SHP77 treated with DMSO at 0.1 percent for 48 hours (cell line): ENCODE measurements around the gene ODF2L.

Source experiments
- DNase-seq: peaks from one replicate; lab custom pipeline; 2025; lab: John Stamatoyannopoulos, UW

Gene ODF2L

DNA sequence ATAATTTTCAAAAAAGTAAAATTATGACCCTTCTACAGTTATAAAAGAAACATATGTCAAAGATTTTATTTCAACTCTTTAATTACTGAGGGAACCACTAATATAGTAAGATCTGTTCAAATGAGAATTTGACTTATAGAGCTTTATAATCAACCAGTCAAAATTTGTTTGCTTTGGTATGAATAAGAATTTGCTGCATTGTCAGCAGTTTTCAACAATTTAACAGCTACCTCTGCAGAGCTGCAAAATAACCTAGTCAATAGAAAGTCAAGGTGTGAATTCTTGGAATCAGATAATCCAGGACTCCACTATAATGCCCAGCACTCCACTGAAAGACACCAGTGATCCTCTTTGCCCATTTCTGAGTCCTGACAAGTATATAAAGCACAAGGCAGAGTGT, 78.2 kb downstream of the ODF2L start:
- DNase-seq, result no peak

DNA sequence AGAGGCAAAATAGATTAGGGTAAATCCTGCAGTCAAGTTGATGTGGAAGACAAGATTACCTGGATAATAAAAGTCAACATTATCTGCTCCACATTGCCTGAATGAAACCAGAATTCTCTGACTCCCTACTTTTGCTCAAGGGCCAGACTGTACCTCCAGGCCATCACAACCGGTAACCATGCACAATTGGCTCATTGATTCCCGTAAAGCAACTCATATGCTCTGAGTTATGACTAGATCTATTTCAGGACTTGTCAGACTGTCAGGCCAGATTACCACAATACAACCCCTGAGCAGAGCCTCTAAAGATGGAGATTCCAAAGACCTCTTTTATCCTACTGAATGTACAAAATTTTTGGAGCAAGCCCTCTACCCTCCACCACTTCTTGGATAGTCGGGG, 90.4 kb downstream of the ODF2L start:
- no peak for DNase-seq

DNA sequence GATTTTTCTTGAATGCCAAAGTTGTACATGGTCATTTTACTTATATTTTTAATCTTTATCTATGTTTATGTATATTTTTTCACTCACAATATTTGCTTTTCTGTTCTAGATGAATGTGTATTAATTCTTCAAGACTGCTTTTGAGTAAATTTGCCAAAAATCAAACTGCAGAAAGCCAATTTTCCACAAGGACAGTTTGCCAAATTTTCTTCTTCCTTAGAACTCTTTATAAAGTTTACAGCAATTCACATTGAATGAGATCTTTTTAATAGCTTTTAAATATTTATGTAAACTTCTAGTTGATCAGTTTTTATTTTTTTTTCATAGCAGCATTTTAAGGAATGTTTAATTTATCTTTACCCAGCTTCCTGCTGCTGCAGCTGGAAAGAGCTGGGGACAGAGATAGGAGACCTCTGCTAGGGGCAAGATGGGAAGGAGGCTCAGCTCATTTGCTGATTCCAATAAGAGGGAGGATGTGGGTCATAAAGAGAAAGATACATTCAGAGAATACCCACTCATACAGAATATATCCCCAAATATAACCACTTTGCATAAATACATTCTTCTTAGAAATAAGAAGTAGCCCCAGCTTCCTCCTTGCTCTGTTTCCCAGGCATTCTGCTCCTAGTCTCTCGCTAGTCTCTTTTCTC, 93.0 kb downstream of the ODF2L start:
- DNase-seq, result no peak
